Mesendoderm (in vitro differentiated cells): ENCODE results near the gene BSDC1.

ENCODE experiments used
- DNase-seq: peaks from one replicate; pipeline ENCODE4 v3.0.0; 2013
- H2AK5ac ChIP-seq: 2 replicates; pipeline ENCODE4 v1.6.1; 2013; ENCODE audit warnings: low read length, inconsistent platforms
- H2BK120ac ChIP-seq: 2 replicates; pipeline ENCODE4 v1.6.1; 2013; ENCODE audit warnings: low read depth, mild to moderate bottlenecking, low read length, moderate library complexity, mixed read lengths
- H2BK15ac ChIP-seq: replicated peaks from 2 replicates; pipeline ENCODE4 v1.6.1; 2013; ENCODE audit warnings: low read depth, mild to moderate bottlenecking, moderate library complexity
- H2BK5ac ChIP-seq: 2 replicates; pipeline ENCODE4 v1.6.1; 2013; ENCODE audit warnings: low read length, inconsistent platforms
- H3K18ac ChIP-seq: 2 replicates; pipeline ENCODE4 v1.6.1; 2013; ENCODE audit warnings: mild to moderate bottlenecking, low read length, mixed read lengths
- H3K23ac ChIP-seq: one replicate; pipeline ENCODE4 v1.6.1; 2013; ENCODE audit warnings: low read length
- H3K27ac ChIP-seq: 2 replicates; pipeline ENCODE4 v1.5.1; 2013; ENCODE audit warnings: low read depth, mild to moderate bottlenecking, inconsistent platforms, low read length, moderate library complexity
- H3K27me3 ChIP-seq: 2 replicates; pipeline ENCODE4 v1.6.1; 2013; ENCODE audit warnings: low read length, control low read depth, mild to moderate bottlenecking, inconsistent platforms; ENCODE audit not compliant: insufficient read depth, poor library complexity
- H3K36me3 ChIP-seq: 2 replicates; pipeline ENCODE4 v1.6.1; 2013; ENCODE audit warnings: low read length, inconsistent platforms; ENCODE audit not compliant: control insufficient read depth, insufficient read depth
- H3K4ac ChIP-seq: one replicate; pipeline ENCODE4 v1.6.1; 2013; ENCODE audit warnings: low read depth, mild to moderate bottlenecking, low read length, moderate library complexity
- H3K4me1 ChIP-seq: 2 replicates; pipeline ENCODE4 v1.6.1; 2013; ENCODE audit warnings: low read depth, low read length, inconsistent platforms; ENCODE audit not compliant: control insufficient read depth
- H3K4me2 ChIP-seq: 2 replicates; pipeline ENCODE4 v1.6.1; 2013; ENCODE audit warnings: low read length
- H3K4me3 ChIP-seq: 2 replicates; pipeline ENCODE4 v1.5.1; 2013; ENCODE audit warnings: mild to moderate bottlenecking, low read length
- H3K56ac ChIP-seq: one replicate; pipeline ENCODE4 v1.6.1; 2013; ENCODE audit warnings: low read length
- H3K79me1 ChIP-seq: 2 replicates; pipeline ENCODE4 v1.6.1; 2013; ENCODE audit warnings: low read length, inconsistent platforms
- H3K79me2 ChIP-seq: 2 replicates; pipeline ENCODE4 v1.6.1; 2013; ENCODE audit warnings: mild to moderate bottlenecking, low read length; ENCODE audit not compliant: control insufficient read depth, insufficient read depth
- H3K9ac ChIP-seq: 2 replicates; pipeline ENCODE4 v1.6.1; 2013; ENCODE audit warnings: low read length, inconsistent platforms
- H4K5ac ChIP-seq: one replicate; pipeline ENCODE4 v1.6.1; 2013; ENCODE audit warnings: low read length
- H4K8ac ChIP-seq: one replicate; pipeline ENCODE4 v1.6.1; 2013; ENCODE audit warnings: low read depth, mild to moderate bottlenecking, control low read depth, low read length, moderate library complexity
- WGBS: extraction: QIAGEN DNeasy Blood & Tissue Kit; methylation state at CpG from one replicate; pipeline ENCODE4 v1.1.7; 2013; ENCODE audit warnings: low lambda C conversion rate, missing lambda C conversion rate; ENCODE audit not compliant: insufficient coverage; ENCODE audit errors: extremely low coverage; 5-methylcytosine and 5-hydroxymethylcytosine counted together

Gene BSDC1

GRCh38 chr1:32353431-32353830 is 40.8 kb downstream of the BSDC1 start:
- no CpG with 5 or more reads among the region's 2 CpGs for WGBS
- H3K23ac ChIP-seq: no peak overlapping the region
- H3K18ac ChIP-seq: no peak overlapping the region
- no peak overlapping the region for H3K4me2 ChIP-seq
- no peaks in the 10 kb centered on the region for H3K79me1 ChIP-seq
- H3K4ac ChIP-seq: no peak overlapping the region
- peak overlapping the region; percentile 47 for H3K56ac ChIP-seq
- H2AK5ac ChIP-seq: no peak overlapping the region
- no peak overlapping the region for H2BK120ac ChIP-seq
- no peak overlapping the region for H3K9ac ChIP-seq
- no peak overlapping the region for H4K8ac ChIP-seq
- no peaks in the 10 kb centered on the region for H3K27me3 ChIP-seq
- H2BK15ac ChIP-seq: no peak overlapping the region
- no peaks in the 10 kb centered on the region for H3K4me1 ChIP-seq
- no peak overlapping the region for H3K27ac ChIP-seq
- H3K4me3 ChIP-seq: no peak overlapping the region
- no peaks in the 10 kb centered on the region for H3K36me3 ChIP-seq
- no peak overlapping the region for H2BK5ac ChIP-seq
- DNase-seq: no peak
- H4K5ac ChIP-seq: no peak overlapping the region
- no peaks in the 10 kb centered on the region for H3K79me2 ChIP-seq

- Histone ChIP-seq H3K27ac (no peak overlapping the region), H3K18ac (no peak overlapping the region), H3K4me3 (no peak overlapping the region), H4K8ac (no peak overlapping the region), H3K9ac (no peak overlapping the region), H2AK5ac (no peak overlapping the region), H2BK120ac (no peak overlapping the region), H2BK5ac (no peak overlapping the region), H3K23ac (no peak overlapping the region), H3K4ac (no peak overlapping the region), H3K56ac (no peak overlapping the region), H3K79me2 (no peaks in the 10 kb centered on the region), H3K27me3 (no peaks in the 10 kb centered on the region), H4K5ac (no peak overlapping the region), H3K79me1 (no peaks in the 10 kb centered on the region), H2BK15ac (no peak overlapping the region), H3K4me2 (no peak overlapping the region), H3K36me3 (no peaks in the 10 kb centered on the region), H3K4me1 (no peaks in the 10 kb centered on the region)
- no peak for DNase-seq
- no CpG with 5 or more reads among the region's 2 CpGs for WGBS
Measured at GRCh38 chr1:32352831-32353383, 41.3 kb downstream of the BSDC1 start.

DNA sequence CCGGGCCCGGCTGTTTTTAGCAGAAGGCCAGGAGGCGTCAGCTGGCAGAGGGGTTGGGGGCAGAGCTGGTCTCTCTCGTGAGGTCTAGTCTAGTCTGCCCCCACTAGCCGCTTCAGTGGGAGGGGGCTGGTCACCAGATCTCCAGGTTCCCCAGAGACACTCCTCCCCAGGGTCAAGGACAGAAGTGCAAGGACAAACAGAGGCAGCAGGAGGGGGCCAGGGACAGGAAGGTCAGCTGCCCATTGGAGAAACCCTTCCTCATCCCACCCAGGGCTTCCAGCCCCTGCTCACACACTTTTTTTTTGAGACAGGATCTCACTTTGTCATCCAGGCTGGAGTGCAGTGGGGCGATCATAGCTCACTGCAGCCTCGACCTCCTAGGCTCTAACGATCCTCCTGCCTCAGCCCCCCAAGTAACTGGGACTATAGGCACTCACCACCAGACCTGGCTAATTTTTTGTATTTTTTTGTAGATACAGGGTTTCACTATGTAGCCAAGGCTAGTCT is 41.9 kb downstream of the BSDC1 start:
- H3K27ac ChIP-seq: peak overlapping the region; percentile 55
- no peak overlapping the region for H3K23ac ChIP-seq
- H2BK15ac ChIP-seq: no peak overlapping the region
- no peaks in the 10 kb centered on the region for H3K79me1 ChIP-seq
- DNase-seq: no peak
- no peak overlapping the region for H2BK5ac ChIP-seq
- H3K27me3 ChIP-seq: no peaks in the 10 kb centered on the region
- H3K4me2 ChIP-seq: peak overlapping the region; percentile 75
- no peaks in the 10 kb centered on the region for H3K79me2 ChIP-seq
- WGBS: no CpG with 5 or more reads among the region's 8 CpGs
- no peak overlapping the region for H3K18ac ChIP-seq
- no peak overlapping the region for H2AK5ac ChIP-seq
- H3K56ac ChIP-seq: peak overlapping the region; percentile 93
- H3K4ac ChIP-seq: peak overlapping the region; percentile 9
- peak overlapping the region; percentile 90 for H3K9ac ChIP-seq
- no peak overlapping the region for H4K5ac ChIP-seq
- no peak overlapping the region for H2BK120ac ChIP-seq
- H3K36me3 ChIP-seq: no peaks in the 10 kb centered on the region
- no peak overlapping the region for H3K4me3 ChIP-seq
- H3K4me1 ChIP-seq: no peaks in the 10 kb centered on the region
- no peak overlapping the region for H4K8ac ChIP-seq

DNA sequence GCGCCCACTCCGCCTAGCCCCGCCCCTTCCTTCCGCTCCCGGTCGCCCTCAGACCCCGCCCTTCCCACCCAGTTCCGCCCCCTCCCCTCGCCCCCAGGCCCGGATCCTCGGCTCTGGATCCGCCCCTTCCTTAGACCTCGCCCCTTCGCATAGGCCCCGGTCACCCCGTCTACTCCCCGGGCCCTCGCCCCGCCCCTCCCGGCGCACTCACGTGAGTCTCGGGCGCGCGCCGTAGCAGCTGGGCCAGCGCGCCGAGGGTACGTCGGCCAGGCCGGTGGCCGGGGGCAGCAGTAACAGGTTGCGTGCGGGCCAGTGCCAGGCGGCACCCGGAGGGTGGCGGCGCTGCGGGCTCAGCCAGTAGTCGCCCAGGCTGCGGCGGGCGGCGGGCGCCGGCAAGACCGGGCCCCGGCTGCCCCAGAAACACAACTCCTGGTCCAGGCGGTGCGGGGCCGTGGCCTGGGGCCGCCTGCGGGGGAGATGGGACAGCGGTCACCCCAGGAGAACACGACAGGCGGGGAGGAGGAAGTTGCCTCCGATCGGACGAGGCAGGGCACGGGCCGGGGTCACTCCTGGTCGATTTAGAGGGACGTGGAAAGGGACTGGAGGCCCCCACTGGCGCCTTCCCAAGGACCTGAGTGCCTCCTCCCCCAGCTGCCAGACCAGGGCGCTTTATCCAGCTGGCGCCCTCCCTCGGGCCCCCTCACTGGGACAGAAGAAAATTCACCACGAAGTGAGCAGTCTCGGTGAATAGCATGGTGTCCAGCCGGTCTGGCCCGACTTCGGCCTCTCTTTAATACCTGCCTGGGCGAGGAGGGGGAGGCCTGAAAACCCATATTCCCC is 42.6 kb downstream of the BSDC1 start:
- no peak overlapping the region for H2AK5ac ChIP-seq
- H3K4me3 ChIP-seq: peak overlapping the region; percentile 80
- no peaks in the 10 kb centered on the region for H3K4me1 ChIP-seq
- no peak overlapping the region for H2BK15ac ChIP-seq
- H4K5ac ChIP-seq: no peak overlapping the region
- no peaks in the 10 kb centered on the region for H3K79me1 ChIP-seq
- H3K27ac ChIP-seq: peak overlapping the region; percentile 55
- no peak overlapping the region for H2BK120ac ChIP-seq
- H3K79me2 ChIP-seq: no peaks in the 10 kb centered on the region
- H3K9ac ChIP-seq: peak overlapping the region; percentile 90
- no peaks in the 10 kb centered on the region for H3K36me3 ChIP-seq
- H3K4ac ChIP-seq: peak overlapping the region; percentile 63
- peak overlapping the region; percentile 97 for H3K23ac ChIP-seq
- H3K56ac ChIP-seq: peak overlapping the region; percentile 93
- H3K4me2 ChIP-seq: peak overlapping the region; percentile 75
- peak overlapping the region; percentile 85 for H3K18ac ChIP-seq
- H3K27me3 ChIP-seq: no peaks in the 10 kb centered on the region
- no CpG with 5 or more reads among the region's 75 CpGs for WGBS
- no peak overlapping the region for H2BK5ac ChIP-seq
- DNase-seq: peak; percentile 97
- no peak overlapping the region for H4K8ac ChIP-seq

- H3K4me2 ChIP-seq: peak overlapping the region; percentile 61
- no peak overlapping the region for H4K5ac ChIP-seq
- peak overlapping the region; percentile 91 for H3K56ac ChIP-seq
- peak overlapping the region; percentile 80 for H3K4me3 ChIP-seq
- H4K8ac ChIP-seq: no peak overlapping the region
- H3K18ac ChIP-seq: no peak overlapping the region
- H3K79me2 ChIP-seq: no peaks in the 10 kb centered on the region
- H3K4ac ChIP-seq: no peak overlapping the region
- peak overlapping the region; percentile 38 for H3K27ac ChIP-seq
- no peaks in the 10 kb centered on the region for H3K79me1 ChIP-seq
- WGBS: no CpG with 5 or more reads among the region's 28 CpGs
- H3K9ac ChIP-seq: peak overlapping the region; percentile 72
- H3K36me3 ChIP-seq: no peaks in the 10 kb centered on the region
- no peaks in the 10 kb centered on the region for H3K4me1 ChIP-seq
- no peak overlapping the region for H2BK120ac ChIP-seq
- no peak overlapping the region for H2BK15ac ChIP-seq
- H2AK5ac ChIP-seq: no peak overlapping the region
- no peak overlapping the region for H3K23ac ChIP-seq
- DNase-seq: peak; percentile 82
- H2BK5ac ChIP-seq: no peak overlapping the region
- H3K27me3 ChIP-seq: no peaks in the 10 kb centered on the region
Measured at GRCh38 chr1:32350785-32351398, 43.3 kb downstream of the BSDC1 start.
